Measurements from ENCODE around the gene NAIF1. TPM values are rescaled to one million over a fixed set of nuclear protein-coding genes. Genes with fewer than 3 reads are reported as not detected.
"Not testable (repeated sequence)": the region's sequence is repeated elsewhere in the genome, so short reads cannot be mapped to it uniquely, and the experiment has no call there.

NAIF1 gene, protein sequence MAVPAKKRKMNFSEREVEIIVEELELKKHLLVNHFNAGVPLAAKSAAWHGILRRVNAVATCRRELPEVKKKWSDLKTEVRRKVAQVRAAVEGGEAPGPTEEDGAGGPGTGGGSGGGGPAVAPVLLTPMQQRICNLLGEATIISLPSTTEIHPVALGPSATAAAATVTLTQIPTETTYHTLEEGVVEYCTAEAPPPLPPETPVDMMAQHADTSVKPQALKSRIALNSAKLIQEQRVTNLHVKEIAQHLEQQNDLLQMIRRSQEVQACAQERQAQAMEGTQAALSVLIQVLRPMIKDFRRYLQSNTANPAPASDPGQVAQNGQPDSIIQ
- total RNA-seq (2014; rRNA removed; shearing (Covaris generic)) = 11.9 and 15.1 TPM in 2 replicates
- polyA plus RNA-seq (2015; cell fraction: cytosol; rRNA removed) = 13.6 and 15.4 TPM in 2 replicates
- polyA plus RNA-seq (2015; cell fraction: nucleus; rRNA removed) = 3.7 and 8.8 TPM in 2 replicates

DNA sequence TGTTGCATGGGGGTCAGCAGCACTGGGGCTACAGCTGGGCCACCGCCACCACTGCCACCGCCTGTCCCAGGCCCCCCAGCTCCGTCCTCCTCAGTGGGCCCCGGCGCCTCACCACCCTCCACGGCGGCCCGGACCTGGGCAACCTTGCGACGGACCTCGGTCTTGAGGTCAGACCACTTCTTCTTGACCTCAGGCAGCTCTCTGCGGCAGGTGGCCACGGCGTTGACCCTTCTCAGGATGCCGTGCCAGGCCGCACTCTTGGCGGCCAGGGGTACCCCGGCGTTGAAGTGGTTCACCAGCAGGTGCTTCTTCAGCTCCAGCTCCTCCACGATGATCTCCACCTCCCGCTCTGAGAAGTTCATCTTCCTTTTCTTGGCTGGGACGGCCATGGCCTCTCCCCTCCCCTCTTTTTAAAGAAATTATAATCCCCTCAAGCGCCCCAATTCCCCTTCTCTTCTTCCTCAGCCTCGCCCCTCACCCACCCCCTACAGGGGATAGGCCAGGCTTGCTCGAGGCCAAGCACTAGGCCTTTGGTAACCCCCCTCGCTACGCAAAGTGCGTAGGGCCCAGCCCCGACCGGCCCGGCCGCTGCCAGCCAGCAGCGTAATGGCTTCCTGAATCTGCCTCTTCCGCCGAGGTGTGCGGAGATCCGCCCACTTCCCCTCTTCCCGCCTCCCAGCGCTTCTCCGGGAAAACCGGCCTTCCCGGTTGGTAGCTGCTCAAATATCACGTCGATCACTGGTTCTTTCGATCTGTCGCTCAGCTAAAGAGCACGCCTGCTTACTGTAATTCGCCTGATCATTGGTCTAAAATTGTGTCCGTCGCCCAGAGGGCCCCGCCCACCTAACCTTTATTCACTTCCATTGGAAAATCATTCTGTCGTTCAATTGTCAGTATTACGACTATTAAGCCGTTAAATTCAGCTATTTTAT, at the start of gene NAIF1:
Gene NAIF1 (minus strand): TSS at position 608 of the 932 bp plus-strand sequence. CDS start 219 bp downstream, at position 389.
- in situ Hi-C loops (cut with HindIII; ENCODE audit: low pct_unique_long_range_greater_than_20kb, low sequenced_read_pairs) = no loop called here
- DNase-seq (ENCODE audit: low read depth, low spot score) = peak; percentile 99

DNA sequence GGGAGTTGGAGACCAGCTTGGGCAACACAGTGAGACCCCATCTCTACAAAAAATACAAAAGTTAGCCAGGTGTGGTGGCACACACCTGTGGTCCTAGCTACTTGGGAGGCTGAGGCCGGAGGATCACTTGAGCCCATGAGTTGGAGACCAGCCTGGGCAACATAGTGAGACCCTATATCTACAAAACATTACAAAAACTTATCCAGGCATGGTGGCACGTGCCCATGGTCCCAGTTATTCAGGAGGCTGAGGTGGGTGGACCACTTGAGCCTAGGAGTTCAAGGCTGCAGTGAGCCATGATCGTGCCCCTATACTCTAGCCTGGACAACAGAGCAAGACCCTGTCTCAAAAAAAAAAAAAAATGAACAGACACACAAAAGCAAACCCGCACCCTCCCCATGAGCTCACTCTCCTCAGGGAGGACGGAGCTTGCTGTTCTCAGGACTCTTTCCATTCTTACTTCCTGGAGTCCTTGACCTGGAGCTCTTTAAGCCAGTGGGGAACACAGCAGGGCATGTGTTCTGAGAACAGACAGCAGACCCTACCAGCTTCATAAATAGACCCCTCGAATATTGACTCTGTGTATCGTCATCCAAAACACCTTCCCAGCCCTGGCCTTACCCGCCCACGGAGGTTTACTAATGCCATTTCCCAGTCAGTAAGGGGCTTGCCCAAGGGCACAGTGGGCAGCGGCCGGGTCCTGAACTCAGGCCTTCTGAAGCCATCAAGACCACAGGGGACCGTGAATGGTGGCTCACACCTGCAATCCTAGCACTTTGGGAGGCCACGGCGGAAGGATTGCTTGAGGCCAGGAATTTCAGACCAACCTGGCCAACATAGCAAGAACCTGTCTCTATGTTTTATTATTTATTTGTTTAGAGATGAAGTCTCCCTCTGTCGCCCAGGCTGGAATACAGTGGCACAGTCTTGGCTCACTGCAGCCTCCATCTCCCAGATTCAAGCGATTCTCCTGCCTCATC, 49.3 kb upstream of the NAIF1 start:
- in situ Hi-C loops (cut with HindIII; ENCODE audit: low pct_unique_long_range_greater_than_20kb, low sequenced_read_pairs) = no loop called here
- DNase-seq (ENCODE audit: low read depth, low spot score) = no peak

DNA sequence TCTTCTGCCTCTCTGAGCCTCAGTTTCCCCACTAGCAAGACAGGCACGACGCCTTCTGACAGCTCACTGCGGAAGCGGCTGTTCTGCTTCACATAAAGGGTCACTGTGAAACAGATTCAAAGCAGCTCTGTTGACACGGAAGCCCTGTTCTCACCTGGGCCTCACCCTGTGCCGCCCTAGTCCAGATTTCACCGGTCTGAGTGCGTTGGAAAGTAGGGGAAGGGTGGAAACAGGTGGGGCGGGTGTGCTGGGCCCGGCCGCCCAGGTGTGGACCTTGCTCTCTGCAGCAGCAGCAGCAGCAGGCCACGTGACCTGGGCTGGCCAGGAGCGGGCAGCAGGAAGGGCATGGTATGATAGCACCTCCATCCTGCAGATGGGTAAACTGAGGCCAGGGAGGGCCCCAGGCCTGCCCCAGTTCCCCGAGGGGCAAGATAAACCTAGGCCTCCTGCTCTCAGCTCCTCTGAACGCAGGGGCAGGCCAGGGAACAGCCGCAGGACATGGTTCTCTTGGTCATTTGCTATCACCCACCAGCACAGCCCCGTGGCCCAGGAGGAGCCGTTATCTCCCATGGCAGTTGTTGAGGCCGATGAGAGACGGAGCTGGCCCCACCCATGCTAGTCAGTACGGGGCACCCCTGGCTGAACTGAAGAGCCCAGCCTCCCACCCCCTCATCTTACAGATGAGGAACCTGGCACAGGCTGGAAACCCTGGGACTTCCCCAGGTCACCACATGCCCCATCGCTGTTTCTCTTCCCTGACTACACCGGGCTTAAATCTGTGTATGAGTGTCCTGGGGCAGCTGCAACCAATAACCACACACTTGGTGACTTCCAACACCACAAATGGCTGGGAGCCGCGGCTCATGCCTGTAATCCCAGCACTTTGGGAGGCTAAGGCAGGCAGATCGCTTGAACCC, 48.3 kb upstream of the NAIF1 start:
- in situ Hi-C loops (cut with HindIII; ENCODE audit: low pct_unique_long_range_greater_than_20kb, low sequenced_read_pairs) = no loop called here
- DNase-seq (ENCODE audit: low read depth, low spot score) = no peak

DNA sequence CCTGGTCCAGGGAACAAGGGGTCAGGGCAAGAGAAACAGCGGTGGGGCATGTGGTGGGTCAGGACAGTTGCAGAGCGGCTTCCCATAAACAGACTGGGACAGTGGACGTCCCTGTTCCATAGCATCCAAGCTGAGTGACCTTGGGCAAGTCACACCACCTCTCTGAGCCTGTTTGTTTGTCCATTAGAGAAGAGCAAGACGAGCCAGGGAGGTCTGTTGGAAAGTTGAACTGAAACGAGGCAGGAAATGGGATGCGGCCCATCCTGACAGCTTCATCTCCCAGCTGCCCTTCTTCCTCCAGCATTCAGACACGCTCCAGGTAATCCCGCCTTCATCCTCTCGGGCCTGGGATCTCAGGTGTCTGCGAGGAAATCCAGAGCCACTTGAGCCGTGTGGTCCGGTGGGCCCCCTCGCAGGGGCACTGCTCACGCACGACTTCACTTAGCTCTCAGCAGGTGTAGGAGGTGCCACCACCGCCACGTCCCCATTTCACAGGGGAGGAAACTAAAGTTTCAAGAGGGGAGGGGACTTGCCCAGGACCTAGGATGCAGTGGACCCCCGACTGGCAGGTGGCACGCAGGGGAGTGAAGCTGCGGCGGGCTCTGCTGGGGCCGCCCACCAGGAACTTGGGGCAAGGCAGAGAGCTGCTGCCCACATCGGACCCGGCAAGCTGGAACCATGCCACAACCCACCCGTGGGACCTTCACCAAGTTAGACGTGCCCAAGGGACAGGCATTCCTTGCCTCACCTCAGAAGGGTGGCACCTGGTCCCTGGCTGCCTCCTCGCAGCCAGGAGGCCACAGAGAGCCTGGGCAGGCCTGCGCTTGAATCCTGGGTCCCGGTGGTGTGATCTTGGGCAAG, 47.4 kb upstream of the NAIF1 start:
- no peak for DNase-seq (ENCODE audit: low read depth, low spot score)
- in situ Hi-C loops (cut with HindIII; ENCODE audit: low pct_unique_long_range_greater_than_20kb, low sequenced_read_pairs) = no loop called here

DNA sequence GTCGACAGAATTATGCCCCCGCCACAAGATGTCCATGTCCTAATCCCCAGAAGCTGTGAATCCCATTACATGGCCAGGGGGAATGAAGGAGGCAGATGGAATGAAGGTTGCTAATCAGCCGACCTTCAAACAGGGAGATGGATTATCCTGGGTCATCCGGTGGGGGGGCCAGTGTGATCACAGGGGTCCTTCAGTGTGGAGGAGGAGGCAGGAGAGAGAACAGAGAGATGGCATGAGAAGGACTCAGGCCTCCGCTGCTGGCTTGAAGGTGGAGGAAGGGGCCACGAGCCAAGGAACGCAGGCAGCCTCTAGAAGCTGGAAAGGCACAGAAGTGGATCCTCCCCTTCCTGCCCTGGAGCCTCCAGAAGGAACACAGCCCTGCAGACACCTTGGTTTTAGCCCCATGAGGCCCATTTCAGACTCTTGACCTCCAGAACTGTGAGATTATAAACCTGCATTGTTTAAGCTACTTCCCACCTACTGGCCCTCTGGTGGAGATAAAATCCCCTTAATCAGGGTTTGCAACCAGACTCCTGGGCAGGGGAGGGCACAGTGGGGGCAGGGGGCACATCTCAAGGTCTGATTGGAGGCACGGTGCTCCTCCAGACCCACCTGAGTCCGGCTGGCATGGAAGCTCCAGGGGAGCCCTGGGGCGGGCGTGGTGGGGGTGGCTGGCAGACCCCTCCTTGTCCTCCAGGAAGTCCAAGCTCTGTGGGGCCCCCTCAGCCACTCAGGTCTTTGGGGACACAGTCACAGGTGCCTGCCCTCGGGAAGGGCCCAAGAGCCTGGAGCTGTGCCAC, 46.6 kb upstream of the NAIF1 start:
- DNase-seq (ENCODE audit: low read depth, low spot score) = no peak
- in situ Hi-C loops (cut with HindIII; ENCODE audit: low pct_unique_long_range_greater_than_20kb, low sequenced_read_pairs) = no loop called here

DNA sequence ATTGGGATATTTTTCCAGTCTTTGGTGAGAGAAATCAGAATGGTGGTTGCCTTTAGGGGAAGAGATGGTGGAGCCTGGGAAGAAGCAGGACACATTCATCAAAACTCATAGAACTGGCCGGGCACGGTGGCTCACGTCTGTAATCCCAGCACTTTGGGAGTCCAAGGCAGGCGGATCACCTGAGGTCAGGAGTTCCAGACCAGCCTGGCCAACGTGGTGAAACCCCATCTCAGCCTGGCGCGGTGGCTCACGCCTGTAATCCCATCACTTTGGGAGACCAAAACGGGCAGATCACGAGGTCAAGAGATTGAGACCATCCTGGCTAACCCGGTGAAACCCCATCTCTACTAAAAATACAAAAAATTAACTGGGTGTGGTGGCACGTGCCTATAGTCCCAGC, 44.6 kb upstream of the NAIF1 start:
- in situ Hi-C loops (cut with HindIII; ENCODE audit: low pct_unique_long_range_greater_than_20kb, low sequenced_read_pairs); DNase-seq (ENCODE audit: low read depth, low spot score): not testable (repeated sequence)

DNA sequence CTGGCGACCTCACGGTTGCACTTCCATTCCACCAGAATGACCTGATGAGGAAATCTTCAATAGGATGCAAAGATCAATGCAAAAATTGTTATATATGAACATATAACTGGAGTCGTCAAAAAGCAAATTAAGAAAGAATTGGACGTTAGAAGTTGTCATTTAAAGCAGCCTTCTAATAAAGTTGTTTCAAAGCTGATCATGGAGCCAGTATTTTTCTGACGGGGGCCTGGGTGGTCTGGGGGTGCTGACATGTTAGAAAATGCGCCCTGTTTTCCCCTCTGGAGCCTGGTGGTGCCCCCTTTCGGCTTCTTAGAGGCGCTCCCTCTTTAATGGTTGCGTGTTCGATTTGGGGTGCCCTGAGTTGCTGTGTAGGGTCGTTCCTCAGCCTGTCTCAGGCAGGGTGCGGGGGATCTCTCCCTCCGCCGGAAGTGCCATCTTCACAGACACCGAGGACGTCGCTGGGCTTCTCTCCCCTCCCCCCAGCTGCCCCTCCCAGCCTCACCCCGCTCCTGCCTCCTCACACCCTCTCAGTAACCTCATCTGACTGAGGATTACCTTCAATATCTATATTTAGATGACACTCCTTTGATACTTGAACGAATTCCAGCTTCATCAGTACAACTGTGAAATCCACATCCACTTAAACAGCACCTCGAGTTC, 42.1 kb upstream of the NAIF1 start:
- in situ Hi-C loops (cut with HindIII; ENCODE audit: low pct_unique_long_range_greater_than_20kb, low sequenced_read_pairs) = no loop called here
- no peak for DNase-seq (ENCODE audit: low read depth, low spot score)

DNA sequence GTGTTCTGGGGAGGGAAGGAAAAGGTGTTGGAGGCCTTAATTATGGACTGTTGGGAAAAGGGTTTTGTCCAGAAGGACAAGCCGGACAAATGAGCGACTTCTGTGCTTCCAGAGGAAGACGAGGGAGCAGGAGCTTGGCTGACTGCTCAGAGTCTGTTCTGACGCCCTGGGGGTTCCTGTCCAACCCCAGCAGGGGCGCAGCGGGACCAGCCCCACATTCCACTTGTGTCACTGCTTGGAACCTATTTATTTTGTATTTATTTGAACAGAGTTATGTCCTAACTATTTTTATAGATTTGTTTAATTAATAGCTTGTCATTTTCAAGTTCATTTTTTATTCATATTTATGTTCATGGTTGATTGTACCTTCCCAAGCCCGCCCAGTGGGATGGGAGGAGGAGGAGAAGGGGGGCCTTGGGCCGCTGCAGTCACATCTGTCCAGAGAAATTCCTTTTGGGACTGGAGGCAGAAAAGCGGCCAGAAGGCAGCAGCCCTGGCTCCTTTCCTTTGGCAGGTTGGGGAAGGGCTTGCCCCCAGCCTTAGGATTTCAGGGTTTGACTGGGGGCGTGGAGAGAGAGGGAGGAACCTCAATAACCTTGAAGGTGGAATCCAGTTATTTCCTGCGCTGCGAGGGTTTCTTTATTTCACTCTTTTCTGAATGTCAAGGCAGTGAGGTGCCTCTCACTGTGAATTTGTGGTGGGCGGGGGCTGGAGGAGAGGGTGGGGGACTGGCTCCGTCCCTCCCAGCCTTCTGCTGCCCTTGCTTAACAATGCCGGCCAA, 41.3 kb upstream of the NAIF1 start:
- no peak for DNase-seq (ENCODE audit: low read depth, low spot score)
- in situ Hi-C loops (cut with HindIII; ENCODE audit: low pct_unique_long_range_greater_than_20kb, low sequenced_read_pairs) = no loop called here

DNA sequence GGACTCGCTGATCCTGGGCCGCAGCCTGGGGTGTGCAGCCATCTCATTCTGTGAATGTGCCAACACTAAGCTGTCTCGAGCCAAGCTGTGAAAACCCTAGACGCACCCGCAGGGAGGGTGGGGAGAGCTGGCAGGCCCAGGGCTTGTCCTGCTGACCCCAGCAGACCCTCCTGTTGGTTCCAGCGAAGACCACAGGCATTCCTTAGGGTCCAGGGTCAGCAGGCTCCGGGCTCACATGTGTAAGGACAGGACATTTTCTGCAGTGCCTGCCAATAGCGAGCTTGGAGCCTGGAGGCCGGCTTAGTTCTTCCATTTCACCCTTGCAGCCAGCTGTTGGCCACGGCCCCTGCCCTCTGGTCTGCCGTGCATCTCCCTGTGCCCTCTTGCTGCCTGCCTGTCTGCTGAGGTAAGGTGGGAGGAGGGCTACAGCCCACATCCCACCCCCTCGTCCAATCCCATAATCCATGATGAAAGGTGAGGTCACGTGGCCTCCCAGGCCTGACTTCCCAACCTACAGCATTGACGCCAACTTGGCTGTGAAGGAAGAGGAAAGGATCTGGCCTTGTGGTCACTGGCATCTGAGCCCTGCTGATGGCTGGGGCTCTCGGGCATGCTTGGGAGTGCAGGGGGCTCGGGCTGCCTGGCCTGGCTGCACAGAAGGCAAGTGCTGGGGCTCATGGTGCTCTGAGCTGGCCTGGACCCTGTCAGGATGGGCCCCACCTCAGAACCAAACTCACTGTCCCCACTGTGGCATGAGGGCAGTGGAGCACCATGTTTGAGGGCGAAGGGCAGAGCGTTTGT, 40.5 kb upstream of the NAIF1 start:
- DNase-seq (ENCODE audit: low read depth, low spot score) = no peak
- in situ Hi-C loops (cut with HindIII; ENCODE audit: low pct_unique_long_range_greater_than_20kb, low sequenced_read_pairs) = no loop called here

DNA sequence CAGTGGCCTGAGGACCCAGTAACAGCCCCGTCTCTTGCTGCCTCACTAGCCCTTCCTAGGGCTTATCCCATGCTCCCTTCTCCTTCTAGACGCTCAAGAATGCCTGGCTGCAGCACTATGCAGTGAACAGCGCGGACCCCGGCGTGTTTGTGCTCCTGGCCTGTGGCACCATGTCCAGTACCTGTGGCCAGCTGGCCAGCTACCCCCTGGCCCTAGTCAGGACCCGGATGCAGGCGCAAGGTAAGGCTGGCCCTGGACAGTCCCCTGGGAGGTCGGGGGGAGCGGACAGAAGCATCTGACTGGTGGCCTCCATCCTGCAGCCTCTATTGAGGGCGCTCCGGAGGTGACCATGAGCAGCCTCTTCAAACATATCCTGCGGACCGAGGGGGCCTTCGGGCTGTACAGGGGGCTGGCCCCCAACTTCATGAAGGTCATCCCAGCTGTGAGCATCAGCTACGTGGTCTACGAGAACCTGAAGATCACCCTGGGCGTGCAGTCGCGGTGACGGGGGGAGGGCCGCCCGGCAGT, 39.9 kb upstream of the NAIF1 start:
- no peak for DNase-seq (ENCODE audit: low read depth, low spot score)
- in situ Hi-C loops (cut with HindIII; ENCODE audit: low pct_unique_long_range_greater_than_20kb, low sequenced_read_pairs) = no loop called here

DNA sequence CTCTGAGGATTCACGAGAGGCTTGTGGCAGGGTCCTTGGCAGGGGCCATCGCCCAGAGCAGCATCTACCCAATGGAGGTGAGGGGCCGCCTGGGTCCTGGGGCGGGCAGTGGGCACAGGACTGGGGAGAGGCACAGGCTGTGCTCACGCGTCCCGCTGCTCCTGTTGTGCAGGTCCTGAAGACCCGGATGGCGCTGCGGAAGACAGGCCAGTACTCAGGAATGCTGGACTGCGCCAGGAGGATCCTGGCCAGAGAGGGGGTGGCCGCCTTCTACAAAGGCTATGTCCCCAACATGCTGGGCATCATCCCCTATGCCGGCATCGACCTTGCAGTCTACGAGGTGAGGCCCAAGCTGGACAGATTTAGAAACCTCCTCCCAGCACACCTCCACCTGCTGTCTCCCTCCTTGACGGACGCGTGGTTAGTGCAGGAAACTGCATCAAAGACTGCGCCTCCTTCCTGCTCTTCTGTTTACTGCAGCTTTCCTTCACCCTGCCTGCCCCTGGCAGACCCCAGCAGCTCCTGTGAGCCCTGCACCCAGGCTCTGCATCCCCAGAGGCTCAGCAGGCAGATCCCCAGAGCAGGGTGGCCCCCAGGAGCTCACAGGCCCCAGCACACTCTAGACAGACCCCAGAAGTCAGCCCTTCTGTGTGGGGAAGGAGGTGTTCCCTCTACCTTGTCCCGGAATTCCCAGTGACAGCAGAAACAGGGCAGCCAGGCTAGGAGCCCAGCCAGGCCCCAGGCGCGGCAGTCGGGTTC, 39.2 kb upstream of the NAIF1 start:
- no peak for DNase-seq (ENCODE audit: low read depth, low spot score)
- in situ Hi-C loops (cut with HindIII; ENCODE audit: low pct_unique_long_range_greater_than_20kb, low sequenced_read_pairs) = no loop called here

DNA sequence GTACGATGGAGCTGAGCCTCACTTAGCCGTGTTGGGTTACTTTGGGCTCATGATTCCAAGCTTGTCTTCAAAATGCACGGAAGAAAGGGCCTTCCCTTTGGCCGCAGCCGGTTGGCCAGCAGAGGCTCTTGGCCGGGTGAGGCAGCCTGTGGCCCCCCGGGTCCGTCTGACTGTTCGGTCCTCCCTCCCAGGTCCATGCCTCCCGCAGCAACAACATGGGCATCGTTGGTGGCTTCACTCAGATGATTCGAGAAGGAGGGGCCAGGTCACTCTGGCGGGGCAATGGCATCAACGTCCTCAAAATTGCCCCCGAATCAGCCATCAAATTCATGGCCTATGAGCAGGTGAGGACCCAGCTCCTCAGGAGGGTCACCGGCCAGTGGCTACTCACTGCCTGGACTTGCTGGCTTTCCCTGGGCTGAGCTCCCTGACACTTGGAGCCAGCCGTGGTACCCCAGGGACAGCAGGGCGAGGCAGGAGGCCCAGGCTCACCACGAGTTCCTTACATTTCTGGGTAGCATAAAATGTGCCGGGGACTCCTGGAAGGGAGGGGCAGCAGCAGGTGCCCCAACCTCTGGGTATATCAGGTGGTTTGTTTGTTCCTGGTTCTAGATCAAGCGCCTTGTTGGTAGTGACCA, 38.5 kb upstream of the NAIF1 start:
- no peak for DNase-seq (ENCODE audit: low read depth, low spot score)
- in situ Hi-C loops (cut with HindIII; ENCODE audit: low pct_unique_long_range_greater_than_20kb, low sequenced_read_pairs) = no loop called here
